Fibroblast of the aortic adventitia (primary cell): Measurements from ENCODE around the gene TMEM183A. TPM values are rescaled to one million over a fixed set of nuclear protein-coding genes. Genes with fewer than 3 reads are reported as not detected.

Experiments used
- DNase-seq: peaks from one replicate; pipeline ENCODE4 v3.0.0-alpha.2; 2010; ENCODE audit warnings: low read depth
- H3K4me3 ChIP-seq: 2 replicates; pipeline ENCODE4 v1.5.1; 2011; ENCODE audit warnings: low read depth, mild to moderate bottlenecking, control low read depth, low read length, moderate library complexity
- total RNA-seq: library from RNA; depleted of rRNA; stranded (reverse); fragments of >200 nt; gene quantifications from 2 replicates; pipeline ENCODE4 v1.2.3, GENCODE V29; 2012; ENCODE audit warnings: low replicate concordance
- TF ChIP-seq, protein P1 (sequence below): IDR thresholded peaks from 2 replicates; pipeline ENCODE4 v1.5.1; 2011; ENCODE audit warnings: mild to moderate bottlenecking, low read length, control low read depth, inconsistent platforms; ENCODE audit not compliant: insufficient read depth

The TMEM183A gene
- total RNA-seq, 1 donor: 76.2 TPM

DNA sequence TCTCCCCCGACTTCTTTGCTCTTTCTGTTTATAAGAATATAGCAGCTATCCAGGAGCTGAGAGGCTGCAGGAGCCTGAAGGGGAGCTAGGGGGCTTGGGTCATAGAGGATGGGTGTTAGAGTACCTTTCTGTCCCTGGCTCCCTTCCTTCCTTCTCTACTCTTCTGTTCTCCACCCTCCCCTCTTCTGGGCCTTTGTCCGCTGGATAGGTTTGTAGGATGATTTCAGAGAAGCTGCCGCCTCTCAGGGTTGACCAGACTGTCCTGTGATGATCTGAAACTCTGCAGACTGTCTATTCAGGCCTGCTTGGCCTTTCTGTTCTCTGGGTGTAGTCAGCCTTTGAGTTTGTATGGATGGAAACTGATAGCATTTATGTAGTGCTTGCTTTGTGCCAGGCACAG is 45.4 kb downstream of the TMEM183A start:
- no peak for DNase-seq
- no peak overlapping the region for H3K4me3 ChIP-seq
- TF ChIP-seq, protein P1, sequence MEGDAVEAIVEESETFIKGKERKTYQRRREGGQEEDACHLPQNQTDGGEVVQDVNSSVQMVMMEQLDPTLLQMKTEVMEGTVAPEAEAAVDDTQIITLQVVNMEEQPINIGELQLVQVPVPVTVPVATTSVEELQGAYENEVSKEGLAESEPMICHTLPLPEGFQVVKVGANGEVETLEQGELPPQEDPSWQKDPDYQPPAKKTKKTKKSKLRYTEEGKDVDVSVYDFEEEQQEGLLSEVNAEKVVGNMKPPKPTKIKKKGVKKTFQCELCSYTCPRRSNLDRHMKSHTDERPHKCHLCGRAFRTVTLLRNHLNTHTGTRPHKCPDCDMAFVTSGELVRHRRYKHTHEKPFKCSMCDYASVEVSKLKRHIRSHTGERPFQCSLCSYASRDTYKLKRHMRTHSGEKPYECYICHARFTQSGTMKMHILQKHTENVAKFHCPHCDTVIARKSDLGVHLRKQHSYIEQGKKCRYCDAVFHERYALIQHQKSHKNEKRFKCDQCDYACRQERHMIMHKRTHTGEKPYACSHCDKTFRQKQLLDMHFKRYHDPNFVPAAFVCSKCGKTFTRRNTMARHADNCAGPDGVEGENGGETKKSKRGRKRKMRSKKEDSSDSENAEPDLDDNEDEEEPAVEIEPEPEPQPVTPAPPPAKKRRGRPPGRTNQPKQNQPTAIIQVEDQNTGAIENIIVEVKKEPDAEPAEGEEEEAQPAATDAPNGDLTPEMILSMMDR: no peak

DNA sequence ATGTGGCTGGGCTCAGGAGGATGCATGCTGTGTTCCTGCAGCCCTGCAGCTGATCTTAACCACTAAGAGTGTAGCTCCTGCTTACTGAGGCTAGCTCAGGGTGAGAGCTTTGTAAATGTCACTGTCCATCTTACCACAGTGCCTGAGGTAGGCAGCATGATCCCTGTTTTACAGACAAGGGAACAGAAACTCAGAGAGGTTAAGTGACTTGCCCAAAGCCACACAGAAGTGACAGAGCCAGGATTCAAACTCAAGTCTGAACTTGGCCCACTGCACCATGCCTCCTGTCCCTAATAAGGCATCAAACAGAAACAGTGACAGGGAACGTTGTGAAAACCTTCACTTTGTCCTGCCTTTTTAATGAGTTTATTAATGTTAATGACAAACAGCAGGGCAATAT is 47.0 kb downstream of the TMEM183A start:
- no peak for DNase-seq
- TF ChIP-seq, protein P1: no peak
- no peak overlapping the region for H3K4me3 ChIP-seq

GRCh38 chr1:203054642-203055041 is 47.5 kb downstream of the TMEM183A start:
- no peak for DNase-seq
- no peak overlapping the region for H3K4me3 ChIP-seq
- TF ChIP-seq, protein P1: no peak

- DNase-seq: no peak
- TF ChIP-seq, protein P1: no peak
- no peak overlapping the region for H3K4me3 ChIP-seq
Measured at GRCh38 chr1:203055161-203055799, 48.1 kb downstream of the TMEM183A start.

GRCh38 chr1:203056012-203056411 is 48.8 kb downstream of the TMEM183A start:
- no peak for DNase-seq
- no peak overlapping the region for H3K4me3 ChIP-seq
- TF ChIP-seq, protein P1: no peak

DNA sequence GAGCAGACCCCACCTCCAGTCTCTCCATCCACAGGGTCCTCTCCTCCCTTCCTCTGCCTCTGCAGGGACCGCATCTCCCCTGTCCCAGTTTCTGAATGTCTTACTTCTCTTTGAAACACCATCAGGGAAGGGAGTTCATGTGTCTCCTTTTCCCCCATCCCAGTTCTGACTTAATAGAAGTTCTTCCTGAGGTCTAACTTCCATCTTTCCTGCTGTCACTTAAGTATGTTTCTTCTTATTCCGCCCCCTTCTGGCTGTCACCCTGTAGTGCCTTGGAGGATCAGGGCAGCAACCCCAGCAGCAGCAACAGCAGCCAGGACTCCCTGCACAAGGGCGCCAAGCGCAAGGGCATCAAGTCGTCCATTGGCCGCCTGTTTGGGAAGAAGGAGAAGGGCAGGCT is 49.3 kb downstream of the TMEM183A start:
- TF ChIP-seq, protein P1: no peak
- no peak for DNase-seq

DNA sequence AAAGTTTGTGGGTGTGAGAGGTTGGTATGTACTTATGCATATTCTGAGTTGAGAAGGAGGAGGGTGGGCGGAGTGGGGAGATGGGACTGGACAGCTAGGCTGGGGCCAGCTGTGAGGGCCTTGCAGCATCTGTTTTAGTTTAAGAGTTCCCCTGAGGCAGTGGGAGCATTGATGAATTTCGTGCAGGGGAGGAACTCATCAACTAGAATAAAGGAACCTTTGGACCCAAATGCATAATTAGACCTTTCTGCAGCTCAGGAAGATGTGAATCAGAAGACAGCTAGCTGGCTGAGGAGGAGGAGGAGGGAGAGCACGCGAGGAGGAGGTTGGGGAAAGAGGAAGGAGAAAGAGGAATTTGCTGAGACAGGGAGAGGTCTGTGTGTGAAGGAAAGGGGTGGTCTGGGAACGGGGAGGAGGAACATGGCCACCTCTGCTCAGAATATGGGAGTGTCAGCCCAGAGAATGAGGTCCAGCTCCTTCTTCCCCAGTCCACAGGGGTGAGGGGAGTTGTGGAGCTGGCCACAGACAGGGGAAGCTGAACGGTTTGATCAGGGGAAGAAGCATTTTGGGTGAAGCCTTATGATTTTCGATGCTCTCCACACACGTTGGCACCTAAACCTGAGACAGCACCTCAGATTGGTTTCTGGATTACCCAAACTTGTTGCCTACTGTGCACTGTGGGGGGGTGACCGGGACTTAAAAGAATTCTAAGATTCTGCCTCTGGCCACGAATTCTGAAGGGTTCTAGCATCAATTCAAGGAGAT is 50.9 kb downstream of the TMEM183A start:
- TF ChIP-seq, protein P1: no peak
- H3K4me3 ChIP-seq: no peak overlapping the region
- no peak for DNase-seq

More for the DNA sequence above, 49.3 kb downstream of the TMEM183A start:
- no peak overlapping the region for H3K4me3 ChIP-seq
